MCF 10A (cell line): Measurements from ENCODE around the gene BPTF. TPM values are rescaled to one million over a fixed set of nuclear protein-coding genes. Genes with fewer than 3 reads are reported as not detected.

Experiments used
- BruUV-seq: library from RNA; stranded (reverse); fragments of 400-500 nt; replicated peaks from 2 replicates; lab custom pipeline; 2021; lab: Mats Ljungman, UMichigan
- CTCF ChIA-PET: fragments of 300-600 bp; sonication (Branson Sonifier 250); formaldehyde crosslinking; extraction: SDS; loops from one replicate; lab custom pipeline; 2021; ENCODE audit warnings: antibody characterized with exemption, inconsistent platforms; lab: Yijun Ruan, JAX
- POLR2A ChIA-PET: fragments of 300-600, 350-650 bp; sonication (Branson Sonifier 250); formaldehyde crosslinking; extraction: SDS; loops from one replicate; lab custom pipeline; 2020; ENCODE audit warnings: antibody characterized with exemption, inconsistent platforms; lab: Yijun Ruan, JAX
- DNase-seq: peaks from one replicate; pipeline ENCODE4 v3.0.0-alpha.2; 2018; ENCODE audit not compliant: unreplicated experiment
- H3K27ac Mint-ChIP-seq: one replicate; pipeline ENCODE4 v1.8.0; 2022; ENCODE audit warnings: mild to moderate bottlenecking, low read depth, mixed read lengths; ENCODE audit not compliant: unreplicated experiment
- H3K27me3 Mint-ChIP-seq: one replicate; pipeline ENCODE4 v1.8.0; 2022; ENCODE audit warnings: mixed read lengths; ENCODE audit not compliant: insufficient read depth, unreplicated experiment
- H3K36me3 Mint-ChIP-seq: one replicate; pipeline ENCODE4 v1.8.0; 2022; ENCODE audit warnings: mild to moderate bottlenecking, moderate library complexity, mixed read lengths; ENCODE audit not compliant: insufficient read depth, unreplicated experiment
- H3K4me1 Mint-ChIP-seq: one replicate; pipeline ENCODE4 v1.8.0; 2022; ENCODE audit warnings: mixed read lengths; ENCODE audit not compliant: insufficient read depth, unreplicated experiment
- H3K4me3 Mint-ChIP-seq: one replicate; pipeline ENCODE4 v1.8.0; 2022; ENCODE audit warnings: mild to moderate bottlenecking, moderate library complexity, mixed read lengths; ENCODE audit not compliant: unreplicated experiment
- H3K9me3 Mint-ChIP-seq: one replicate; pipeline ENCODE4 v1.8.0; 2022; ENCODE audit warnings: mixed read lengths; ENCODE audit not compliant: unreplicated experiment
- intact Hi-C: fragments of 100-400 bp; cut with micrococcal nuclease; formaldehyde crosslinking; loops from 2 replicates; pipeline ENCODE4 v1.14.1; 2022
- total RNA-seq: library from RNA; stranded (reverse); gene quantifications from 2 replicates; pipeline ENCODE4 v1.2.3, GENCODE V29; 2022
- TF ChIP-seq, protein P1 (sequence below): fragments of 200-600 bp; IDR thresholded peaks from one replicate; pipeline ENCODE4 v1.8.0; 2022; ENCODE audit warnings: antibody characterized with exemption, mild to moderate bottlenecking; ENCODE audit not compliant: unreplicated experiment

Gene BPTF
- total RNA-seq, 1 experiment from 2014 or later = 63.7 TPM

DNA sequence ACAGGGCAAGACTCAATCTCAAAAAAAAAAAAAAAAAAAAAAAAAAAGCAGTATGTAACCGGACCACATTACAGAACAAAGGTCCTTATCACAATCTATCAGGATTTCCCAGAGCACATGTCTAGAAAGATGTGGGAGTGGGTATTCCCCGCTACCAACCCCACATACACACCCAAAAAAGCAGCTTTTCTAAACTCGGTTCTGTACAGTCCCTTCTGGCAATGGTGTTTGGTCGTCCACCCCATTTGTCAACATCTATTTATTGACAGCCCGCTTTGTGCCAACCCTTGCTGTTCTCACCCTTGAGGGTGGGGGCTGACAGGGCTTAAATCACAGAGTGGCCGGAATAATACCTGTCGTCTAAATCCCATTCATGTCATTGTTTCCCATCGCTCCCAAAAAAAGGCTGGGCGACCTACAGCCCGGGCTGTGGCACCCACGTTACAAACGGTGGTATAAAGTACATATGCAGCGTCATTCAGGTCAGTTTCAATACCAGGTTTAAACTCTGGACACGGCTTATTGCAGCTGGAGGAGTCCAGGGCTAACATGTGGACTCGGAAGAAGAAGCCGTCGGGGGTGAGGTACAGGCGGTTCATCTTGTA lies 167.3 kb downstream of the BPTF start:
- H3K9me3 Mint-ChIP-seq = no peaks in the 10 kb centered on the region
- H3K4me1 Mint-ChIP-seq = peaks cover 26% of the 10 kb centered on the region
- TF ChIP-seq, protein P1, sequence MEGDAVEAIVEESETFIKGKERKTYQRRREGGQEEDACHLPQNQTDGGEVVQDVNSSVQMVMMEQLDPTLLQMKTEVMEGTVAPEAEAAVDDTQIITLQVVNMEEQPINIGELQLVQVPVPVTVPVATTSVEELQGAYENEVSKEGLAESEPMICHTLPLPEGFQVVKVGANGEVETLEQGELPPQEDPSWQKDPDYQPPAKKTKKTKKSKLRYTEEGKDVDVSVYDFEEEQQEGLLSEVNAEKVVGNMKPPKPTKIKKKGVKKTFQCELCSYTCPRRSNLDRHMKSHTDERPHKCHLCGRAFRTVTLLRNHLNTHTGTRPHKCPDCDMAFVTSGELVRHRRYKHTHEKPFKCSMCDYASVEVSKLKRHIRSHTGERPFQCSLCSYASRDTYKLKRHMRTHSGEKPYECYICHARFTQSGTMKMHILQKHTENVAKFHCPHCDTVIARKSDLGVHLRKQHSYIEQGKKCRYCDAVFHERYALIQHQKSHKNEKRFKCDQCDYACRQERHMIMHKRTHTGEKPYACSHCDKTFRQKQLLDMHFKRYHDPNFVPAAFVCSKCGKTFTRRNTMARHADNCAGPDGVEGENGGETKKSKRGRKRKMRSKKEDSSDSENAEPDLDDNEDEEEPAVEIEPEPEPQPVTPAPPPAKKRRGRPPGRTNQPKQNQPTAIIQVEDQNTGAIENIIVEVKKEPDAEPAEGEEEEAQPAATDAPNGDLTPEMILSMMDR = no peak
- no peak for DNase-seq
- intact Hi-C loops = loop anchor here (10.0 kb wide), 1 partner anchor 112 kb away; no protein-coding TSS in a partner anchor
- H3K36me3 Mint-ChIP-seq = peaks cover 5% of the 10 kb centered on the region
- BruUV-seq = no TSS peak
- POLR2A ChIA-PET = interaction anchor here (1.0 to 6.4 kb wide), 9 partner anchors 7 to 1334 kb away, joined by 3 to 84 read pairs (median 7); partner anchors contain the start of genes ABCA5 and WIPI1
- H3K4me3 Mint-ChIP-seq = peak overlapping the region; percentile 91
- CTCF ChIA-PET = no interaction called here
- H3K27ac Mint-ChIP-seq = peak overlapping the region; percentile 79
- no peaks in the 10 kb centered on the region for H3K27me3 Mint-ChIP-seq

DNA sequence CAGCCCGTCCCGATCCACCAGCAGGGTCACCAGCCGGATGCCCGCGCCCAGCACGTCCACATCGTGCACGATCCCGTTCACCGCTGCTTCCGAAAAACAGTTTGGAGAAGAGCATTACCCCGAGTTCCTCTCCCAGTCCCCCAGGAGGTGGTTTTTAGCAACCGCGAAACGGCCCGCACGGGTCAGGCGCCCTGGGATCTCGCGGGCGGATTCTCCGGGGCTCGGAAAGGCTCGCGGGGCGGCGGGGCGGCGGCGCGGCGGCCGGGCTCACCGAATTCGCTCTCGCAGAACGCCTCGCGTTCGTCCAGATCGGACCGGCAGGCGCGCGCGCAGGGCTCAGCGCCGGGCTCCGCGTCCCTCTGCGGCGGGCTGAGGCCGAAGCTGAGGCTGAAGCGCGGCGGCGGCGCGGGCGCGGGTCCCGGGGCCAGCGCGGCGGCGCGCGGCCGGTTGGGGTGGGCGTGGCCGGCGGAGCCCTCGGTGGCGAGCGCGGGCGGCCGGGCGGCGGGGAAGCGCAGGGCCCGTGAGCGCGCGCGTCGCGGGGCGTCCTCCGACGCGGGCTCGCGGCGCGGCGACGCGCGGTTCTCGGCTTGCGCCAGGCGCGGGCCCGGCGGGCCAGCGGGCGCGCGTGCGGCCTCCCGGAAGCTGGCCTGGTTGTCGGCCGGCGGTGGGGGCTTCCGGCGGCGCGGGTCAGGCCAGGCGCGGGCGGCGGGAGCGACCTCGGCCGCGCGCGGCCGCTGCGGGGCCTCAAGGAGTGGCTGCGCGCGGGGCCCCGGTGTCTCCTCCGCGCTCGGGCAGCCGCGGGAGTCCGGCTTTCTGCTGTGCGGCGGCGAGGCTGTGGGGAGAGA lies 168.1 kb downstream of the BPTF start:
- TF ChIP-seq, protein P1 = peak; percentile 11
- intact Hi-C loops = loop anchor here (10.0 kb wide), 1 partner anchor 111 kb away; no protein-coding TSS in a partner anchor
- H3K9me3 Mint-ChIP-seq = no peaks in the 10 kb centered on the region
- no TSS peak for BruUV-seq
- H3K36me3 Mint-ChIP-seq = peaks cover 5% of the 10 kb centered on the region
- POLR2A ChIA-PET = interaction anchor here (0.6 to 6.4 kb wide), 19 partner anchors 8 to 1500 kb away, joined by 3 to 84 read pairs (median 5); partner anchors contain the start of genes ABCA5, AMZ2, KPNA2 and WIPI1
- H3K27me3 Mint-ChIP-seq = no peaks in the 10 kb centered on the region
- CTCF ChIA-PET = no interaction called here
- DNase-seq = peak; percentile 78
- H3K27ac Mint-ChIP-seq = peak overlapping the region; percentile 79
- H3K4me3 Mint-ChIP-seq = peak overlapping the region; percentile 91
- peaks cover 26% of the 10 kb centered on the region for H3K4me1 Mint-ChIP-seq

DNA sequence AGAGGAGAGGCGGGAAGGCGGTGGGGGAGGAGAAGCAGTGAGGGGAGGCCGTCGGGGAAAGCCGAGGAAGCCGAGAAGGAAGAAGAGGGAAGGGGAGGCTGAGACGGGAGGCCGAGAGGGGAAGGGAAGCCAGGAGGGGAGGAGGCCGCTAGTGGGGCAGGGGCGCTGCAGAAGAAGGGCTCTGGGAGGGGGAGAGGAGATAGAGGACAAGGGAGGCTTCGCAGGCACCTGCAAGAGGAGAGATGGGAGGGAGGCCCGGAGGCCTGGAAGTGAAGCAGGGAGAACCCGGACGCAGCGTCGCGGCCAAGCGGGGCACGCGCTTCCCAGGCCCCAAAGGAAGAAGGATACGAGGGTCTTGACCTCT lies 168.7 kb downstream of the BPTF start:
- H3K27ac Mint-ChIP-seq = peak overlapping the region; percentile 79
- H3K4me1 Mint-ChIP-seq = peaks cover 26% of the 10 kb centered on the region
- H3K36me3 Mint-ChIP-seq = peaks cover 5% of the 10 kb centered on the region
- no peaks in the 10 kb centered on the region for H3K27me3 Mint-ChIP-seq
- intact Hi-C loops = loop anchor here (2.0 to 10.0 kb wide), 2 partner anchors 25 to 111 kb away; no protein-coding TSS in a partner anchor
- peak; percentile 33 for DNase-seq
- CTCF ChIA-PET = no interaction called here
- H3K9me3 Mint-ChIP-seq = no peaks in the 10 kb centered on the region
- TF ChIP-seq, protein P1 = no peak
- POLR2A ChIA-PET = interaction anchor here (0.6 to 6.4 kb wide), 21 partner anchors 9 to 1499 kb away, joined by 3 to 84 read pairs (median 5); partner anchors contain the start of genes ABCA5, AMZ2, BPTF and KPNA2
- H3K4me3 Mint-ChIP-seq = peak overlapping the region; percentile 77
- BruUV-seq = no TSS peak
